HEK293 (cell line): ENCODE data around the gene GBGT1.

Experiments used
- CTCF ChIP-seq: fragments of 450-650 bp; formaldehyde crosslinking; IDR thresholded peaks from 2 replicates; pipeline ENCODE4 v1.5.1; 2016; ENCODE audit warnings: missing biosample characterization, missing genetic modification characterization
- PRDM1 ChIP-seq: fragments of 450-650 bp; formaldehyde crosslinking; IDR thresholded peaks from 2 replicates; pipeline ENCODE4; 2016; ENCODE audit warnings: missing biosample characterization, missing genetic modification characterization
- WT1 ChIP-seq: fragments of 450-650 bp; formaldehyde crosslinking; IDR thresholded peaks from 2 replicates; pipeline ENCODE4 v1.5.1; 2016; ENCODE audit warnings: missing biosample characterization, missing genetic modification characterization
- ZNF112 ChIP-seq: fragments of 450-650 bp; formaldehyde crosslinking; IDR thresholded peaks from 2 replicates; pipeline ENCODE4 v1.5.0; 2017; ENCODE audit warnings: missing biosample characterization, missing genetic modification characterization
- ZNF175 ChIP-seq: fragments of 450-650 bp; formaldehyde crosslinking; IDR thresholded peaks from 2 replicates; pipeline ENCODE4 v1.5.1; 2016; ENCODE audit warnings: missing biosample characterization, missing genetic modification characterization
- ZNF391 ChIP-seq: fragments of 450-650 bp; formaldehyde crosslinking; IDR thresholded peaks from 2 replicates; pipeline ENCODE4 v1.5.1; 2016; ENCODE audit warnings: low read depth, missing biosample characterization, missing genetic modification characterization, borderline replicate concordance
- ZNF558 ChIP-seq: fragments of 450-650 bp; formaldehyde crosslinking; IDR thresholded peaks from 2 replicates; pipeline ENCODE4 v1.5.1; 2016; ENCODE audit warnings: missing biosample characterization, missing genetic modification characterization
- ZNF580 ChIP-seq: fragments of 450-650 bp; formaldehyde crosslinking; IDR thresholded peaks from 2 replicates; pipeline ENCODE4 v1.5.1; 2016; ENCODE audit warnings: missing biosample characterization, missing genetic modification characterization
- ZNF585B ChIP-seq: fragments of 450-650 bp; formaldehyde crosslinking; IDR thresholded peaks from 2 replicates; pipeline ENCODE4 v1.5.1; 2016; ENCODE audit warnings: missing biosample characterization, missing genetic modification characterization
- ZNF747 ChIP-seq: fragments of 450-650 bp; formaldehyde crosslinking; IDR thresholded peaks from 2 replicates; pipeline ENCODE4 v1.5.1; 2016; ENCODE audit warnings: missing biosample characterization, missing genetic modification characterization
- ZNF785 ChIP-seq: fragments of 450-650 bp; formaldehyde crosslinking; IDR thresholded peaks from 2 replicates; pipeline ENCODE4 v1.5.1; 2016; ENCODE audit warnings: missing biosample characterization, missing genetic modification characterization

- no peak for TF ChIP-seq ZNF391 (tag by site-specific recombination)
- TF ChIP-seq WT1: no peak
- no peak for TF ChIP-seq PRDM1 (tag by site-specific recombination)
- no peak for TF ChIP-seq CTCF (tag by site-specific recombination)
- TF ChIP-seq ZNF585B (tag by site-specific recombination): no peak
- no peak for TF ChIP-seq ZNF785 (tag by site-specific recombination)
- TF ChIP-seq ZNF175 (tag by site-specific recombination): no peak
- no peak for TF ChIP-seq ZNF747 (tag by site-specific recombination)
- TF ChIP-seq ZNF112: no peak
- TF ChIP-seq ZNF580 (tag by site-specific recombination): no peak
- no peak for TF ChIP-seq ZNF558
These were observed 17.2 kb upstream of the GBGT1 start for GRCh38 chr9:133180953-133181352.
